Neural cell (in vitro differentiated cells): ENCODE measurements around the gene USP46. TPM values are rescaled to one million over a fixed set of nuclear protein-coding genes. Genes with fewer than 3 reads are reported as not detected.

Experiments
- H2AFZ ChIP-seq: fragments of 200-600, 300-800 bp; sonication (generic), shearing (Covaris generic); 2 replicates; pipeline ENCODE4 v1.6.0; 2014; ENCODE audit warnings: low read depth, mild to moderate bottlenecking, antibody characterized with exemption, low read length, moderate library complexity
- H3F3A ChIP-seq: fragments of 200-600 bp; shearing (Covaris generic); 2 replicates; pipeline ENCODE4 v1.6.1; 2016; ENCODE audit warnings: mild to moderate bottlenecking, moderate library complexity, mixed read lengths, antibody characterized with exemption, low read length; ENCODE audit not compliant: insufficient read depth, poor library complexity, severe bottlenecking
- H3K27ac ChIP-seq: fragments of 200-600, 300-800 bp; sonication (generic), shearing (Covaris generic); 2 replicates; pipeline ENCODE4 v1.5.1; 2014; ENCODE audit warnings: mild to moderate bottlenecking, low read length, moderate library complexity
- H3K27me3 ChIP-seq: fragments of 300-800, 200-600 bp; sonication (generic), shearing (Covaris generic); 2 replicates; pipeline ENCODE4 v1.6.0; 2014; ENCODE audit warnings: mild to moderate bottlenecking, low read depth, low read length, moderate library complexity; ENCODE audit not compliant: insufficient read depth
- H3K36me3 ChIP-seq: fragments of 300-800, 200-600 bp; sonication (generic), shearing (Covaris generic); 2 replicates; pipeline ENCODE4 v1.5.1; 2014; ENCODE audit warnings: mild to moderate bottlenecking, antibody characterized with exemption, low read length, moderate library complexity; ENCODE audit not compliant: insufficient read depth
- H3K4me2 ChIP-seq: fragments of 300-800, 200-600 bp; sonication (generic), shearing (Covaris generic); 2 replicates; pipeline ENCODE4 v1.6.0; 2014; ENCODE audit warnings: mild to moderate bottlenecking, low read length
- H3K4me3 ChIP-seq: fragments of 300-800, 200-600 bp; sonication (generic), shearing (Covaris generic); 2 replicates; pipeline ENCODE4 v1.5.1; 2014; ENCODE audit warnings: mild to moderate bottlenecking, low read length, moderate library complexity
- H3K79me2 ChIP-seq: fragments of 200-600 bp; shearing (Covaris generic); replicated peaks from 2 replicates; pipeline ENCODE4 v1.6.0; 2014; ENCODE audit warnings: mild to moderate bottlenecking, low read length, moderate library complexity; ENCODE audit not compliant: insufficient read depth
- H3K9ac ChIP-seq: fragments of 300-800, 200-600 bp; sonication (generic), shearing (Covaris generic); 2 replicates; pipeline ENCODE4 v1.6.1; 2016; ENCODE audit warnings: mild to moderate bottlenecking, low read length, mixed read lengths
- H3K9me2 ChIP-seq: fragments of 200-600 bp; shearing (Covaris generic); 2 replicates; pipeline ENCODE4 v1.6.1; 2016; ENCODE audit warnings: mild to moderate bottlenecking, low read length, mixed read lengths; ENCODE audit not compliant: insufficient read depth
- H3K9me3 ChIP-seq: fragments of 200-600, 300-800 bp; sonication (generic), shearing (Covaris generic); 2 replicates; pipeline ENCODE4 v1.6.1; 2016; ENCODE audit warnings: mild to moderate bottlenecking, mixed run types, low read length, moderate library complexity, mixed read lengths
- H4K20me1 ChIP-seq: fragments of 200-600 bp; shearing (Covaris generic); 2 replicates; pipeline ENCODE4 v1.6.1; 2016; ENCODE audit warnings: mild to moderate bottlenecking, mixed run types; ENCODE audit not compliant: insufficient read depth
- EP300 ChIP-seq: fragments of 450-650 bp; conservative IDR thresholded peaks from 2 replicates; pipeline ENCODE4 v1.6.1; 2014; ENCODE audit warnings: antibody characterized with exemption, mild to moderate bottlenecking, moderate library complexity; ENCODE audit not compliant: poor library complexity, severe bottlenecking
- EZH2 ChIP-seq: fragments of 200-600, 300-800 bp; shearing (Covaris generic), sonication (generic); IDR thresholded peaks from 2 replicates; pipeline ENCODE4 v1.6.1; 2014; ENCODE audit warnings: antibody characterized with exemption, low read length, borderline replicate concordance, mild to moderate bottlenecking; ENCODE audit not compliant: insufficient read depth, poor library complexity, severe bottlenecking
- MXI1 ChIP-seq: fragments of 450-650 bp; conservative IDR thresholded peaks from 2 replicates; pipeline ENCODE4 v1.6.1; 2014; ENCODE audit warnings: antibody characterized with exemption, mild to moderate bottlenecking; ENCODE audit not compliant: poor library complexity, severe bottlenecking
- POLR2AphosphoS5 ChIP-seq: IDR thresholded peaks from 2 replicates; pipeline ENCODE4 v1.6.1; 2012
- RAD21 ChIP-seq: fragments of 450-650 bp; conservative IDR thresholded peaks from 2 replicates; pipeline ENCODE4 v1.6.1; 2014; ENCODE audit warnings: antibody characterized with exemption, mild to moderate bottlenecking, moderate library complexity
- SMC3 ChIP-seq: fragments of 450-650 bp; conservative IDR thresholded peaks from 2 replicates; pipeline ENCODE4 v1.6.1; 2014; ENCODE audit warnings: antibody characterized with exemption, mild to moderate bottlenecking, moderate library complexity; ENCODE audit not compliant: poor library complexity
- TAF1 ChIP-seq: IDR thresholded peaks from 2 replicates; pipeline ENCODE4 v1.6.1; 2012; ENCODE audit warnings: low read depth
- polyA plus RNA-seq: library from polyadenylated mRNA; depleted of rRNA; stranded (reverse); fragments of >200 nt; gene quantifications from 2 replicates; pipeline ENCODE4 v1.2.3, GENCODE V29; 2014
- TF ChIP-seq, protein P1 (sequence below): IDR thresholded peaks from 2 replicates; pipeline ENCODE4 v1.6.1; 2012; ENCODE audit warnings: borderline replicate concordance
- TF ChIP-seq, protein P2 (sequence below): fragments of 450-650 bp; IDR thresholded peaks from 2 replicates; pipeline ENCODE4 v1.5.1; 2014; ENCODE audit warnings: antibody characterized with exemption, mild to moderate bottlenecking, moderate library complexity; ENCODE audit not compliant: poor library complexity, severe bottlenecking

USP46 gene
- polyA plus RNA-seq, 1 donor from 2014 or later: 14.1 TPM

GRCh38 chr4:52619591-52619931 lies 39.5 kb downstream of the USP46 start:
- no peaks in the 10 kb centered on the region for H3F3A ChIP-seq
- H3K4me3 ChIP-seq: no peak overlapping the region
- no peak overlapping the region for H3K4me2 ChIP-seq
- H3K79me2 ChIP-seq: no peaks in the 10 kb centered on the region
- no peak for TF ChIP-seq MXI1
- no peak for TF ChIP-seq EZH2
- no peak for TF ChIP-seq SMC3
- TF ChIP-seq, protein P1, sequence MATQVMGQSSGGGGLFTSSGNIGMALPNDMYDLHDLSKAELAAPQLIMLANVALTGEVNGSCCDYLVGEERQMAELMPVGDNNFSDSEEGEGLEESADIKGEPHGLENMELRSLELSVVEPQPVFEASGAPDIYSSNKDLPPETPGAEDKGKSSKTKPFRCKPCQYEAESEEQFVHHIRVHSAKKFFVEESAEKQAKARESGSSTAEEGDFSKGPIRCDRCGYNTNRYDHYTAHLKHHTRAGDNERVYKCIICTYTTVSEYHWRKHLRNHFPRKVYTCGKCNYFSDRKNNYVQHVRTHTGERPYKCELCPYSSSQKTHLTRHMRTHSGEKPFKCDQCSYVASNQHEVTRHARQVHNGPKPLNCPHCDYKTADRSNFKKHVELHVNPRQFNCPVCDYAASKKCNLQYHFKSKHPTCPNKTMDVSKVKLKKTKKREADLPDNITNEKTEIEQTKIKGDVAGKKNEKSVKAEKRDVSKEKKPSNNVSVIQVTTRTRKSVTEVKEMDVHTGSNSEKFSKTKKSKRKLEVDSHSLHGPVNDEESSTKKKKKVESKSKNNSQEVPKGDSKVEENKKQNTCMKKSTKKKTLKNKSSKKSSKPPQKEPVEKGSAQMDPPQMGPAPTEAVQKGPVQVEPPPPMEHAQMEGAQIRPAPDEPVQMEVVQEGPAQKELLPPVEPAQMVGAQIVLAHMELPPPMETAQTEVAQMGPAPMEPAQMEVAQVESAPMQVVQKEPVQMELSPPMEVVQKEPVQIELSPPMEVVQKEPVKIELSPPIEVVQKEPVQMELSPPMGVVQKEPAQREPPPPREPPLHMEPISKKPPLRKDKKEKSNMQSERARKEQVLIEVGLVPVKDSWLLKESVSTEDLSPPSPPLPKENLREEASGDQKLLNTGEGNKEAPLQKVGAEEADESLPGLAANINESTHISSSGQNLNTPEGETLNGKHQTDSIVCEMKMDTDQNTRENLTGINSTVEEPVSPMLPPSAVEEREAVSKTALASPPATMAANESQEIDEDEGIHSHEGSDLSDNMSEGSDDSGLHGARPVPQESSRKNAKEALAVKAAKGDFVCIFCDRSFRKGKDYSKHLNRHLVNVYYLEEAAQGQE: no peak
- TF ChIP-seq RAD21: no peak
- TF ChIP-seq, protein P2, sequence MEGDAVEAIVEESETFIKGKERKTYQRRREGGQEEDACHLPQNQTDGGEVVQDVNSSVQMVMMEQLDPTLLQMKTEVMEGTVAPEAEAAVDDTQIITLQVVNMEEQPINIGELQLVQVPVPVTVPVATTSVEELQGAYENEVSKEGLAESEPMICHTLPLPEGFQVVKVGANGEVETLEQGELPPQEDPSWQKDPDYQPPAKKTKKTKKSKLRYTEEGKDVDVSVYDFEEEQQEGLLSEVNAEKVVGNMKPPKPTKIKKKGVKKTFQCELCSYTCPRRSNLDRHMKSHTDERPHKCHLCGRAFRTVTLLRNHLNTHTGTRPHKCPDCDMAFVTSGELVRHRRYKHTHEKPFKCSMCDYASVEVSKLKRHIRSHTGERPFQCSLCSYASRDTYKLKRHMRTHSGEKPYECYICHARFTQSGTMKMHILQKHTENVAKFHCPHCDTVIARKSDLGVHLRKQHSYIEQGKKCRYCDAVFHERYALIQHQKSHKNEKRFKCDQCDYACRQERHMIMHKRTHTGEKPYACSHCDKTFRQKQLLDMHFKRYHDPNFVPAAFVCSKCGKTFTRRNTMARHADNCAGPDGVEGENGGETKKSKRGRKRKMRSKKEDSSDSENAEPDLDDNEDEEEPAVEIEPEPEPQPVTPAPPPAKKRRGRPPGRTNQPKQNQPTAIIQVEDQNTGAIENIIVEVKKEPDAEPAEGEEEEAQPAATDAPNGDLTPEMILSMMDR: no peak
- TF ChIP-seq EP300: no peak
- no peak for TF ChIP-seq TAF1
- no peak for TF ChIP-seq POLR2AphosphoS5
- H3K27me3 ChIP-seq: no peaks in the 10 kb centered on the region
- H3K9ac ChIP-seq: no peak overlapping the region
- H3K27ac ChIP-seq: no peak overlapping the region
- H4K20me1 ChIP-seq: no peaks in the 10 kb centered on the region
- H3K9me3 ChIP-seq: no peaks in the 10 kb centered on the region
- no peak overlapping the region for H2AFZ ChIP-seq
- no peaks in the 10 kb centered on the region for H3K9me2 ChIP-seq
- no peaks in the 10 kb centered on the region for H3K36me3 ChIP-seq

- TF ChIP-seq POLR2AphosphoS5 (no peak), SMC3 (no peak), TAF1 (no peak), EZH2 (no peak), RAD21 (no peak), MXI1 (no peak), EP300 (no peak)
- TF ChIP-seq, protein P1: no peak
- TF ChIP-seq, protein P2: no peak
Measured at GRCh38 chr4:52618795-52619590, 40.1 kb downstream of the USP46 start.

More at GRCh38 chr4:52618795-52619590, 40.1 kb downstream of the USP46 start:
- no peaks in the 10 kb centered on the region for H3K9me3 ChIP-seq
- no peaks in the 10 kb centered on the region for H3K27me3 ChIP-seq
- no peak overlapping the region for H3K9ac ChIP-seq
- H4K20me1 ChIP-seq: no peaks in the 10 kb centered on the region
- peak overlapping the region; percentile 18 for H3K4me2 ChIP-seq
- no peaks in the 10 kb centered on the region for H3F3A ChIP-seq
- no peak overlapping the region for H3K4me3 ChIP-seq
- H2AFZ ChIP-seq: no peak overlapping the region
- no peak overlapping the region for H3K27ac ChIP-seq
- no peaks in the 10 kb centered on the region for H3K36me3 ChIP-seq
- H3K9me2 ChIP-seq: no peaks in the 10 kb centered on the region
- no peaks in the 10 kb centered on the region for H3K79me2 ChIP-seq
